Activated T-cell treated with anti-CD3 and anti-CD28 coated beads for 24 hours (primary cell): ENCODE results near the gene TMEM150A.
"Not testable (repeated sequence)": the region's sequence is repeated elsewhere in the genome, so short reads cannot be mapped to it uniquely, and the experiment has no call there.

Experiments
- DNase-seq: peaks from one replicate; pipeline ENCODE4 v3.0.0-alpha.2; 2020; ENCODE audit warnings: low read depth

TMEM150A gene

DNA sequence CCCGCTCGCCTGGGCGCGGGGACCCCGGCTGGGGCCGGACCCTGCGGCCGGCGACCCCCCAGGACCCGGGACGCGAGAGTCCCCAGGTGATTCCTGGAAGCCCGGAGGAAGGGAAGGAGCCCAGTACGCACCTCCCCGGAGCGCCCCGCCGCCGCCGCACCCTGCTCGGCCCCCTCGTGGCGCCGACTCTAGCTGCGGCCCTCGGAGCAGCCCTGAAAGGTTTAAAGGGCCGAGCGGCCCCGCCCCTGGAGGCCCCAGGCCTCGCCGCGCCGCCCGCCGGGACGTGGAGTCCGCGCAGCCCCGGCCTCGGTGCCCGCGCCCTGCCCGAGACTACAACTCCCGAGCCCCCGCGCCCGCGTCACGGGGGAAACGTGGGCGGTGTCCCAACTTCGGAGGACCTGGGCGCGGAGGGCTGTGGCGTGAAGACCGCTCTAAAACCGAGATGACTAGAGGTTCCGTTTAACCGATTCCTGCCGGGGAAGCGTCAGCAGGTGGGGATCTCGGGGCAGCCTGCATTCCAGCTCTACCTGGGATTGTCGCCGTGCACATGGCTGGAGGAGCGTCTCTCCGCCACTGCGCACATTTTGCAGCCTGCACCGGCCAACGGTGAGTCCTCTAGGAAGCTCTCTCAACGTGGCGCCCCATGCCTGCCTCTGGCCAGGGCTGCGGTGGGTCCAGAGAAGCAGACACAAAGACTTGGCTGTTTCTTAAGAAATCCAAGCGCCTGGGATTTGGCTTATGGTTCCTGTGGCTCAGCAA lies at the start of gene TMEM150A:
TSS of gene TMEM150A (minus strand) at position 223 of the 759 bp plus-strand sequence. CDS start 750 bp downstream, outside the sequence.
- peak; percentile 83 for DNase-seq

DNA sequence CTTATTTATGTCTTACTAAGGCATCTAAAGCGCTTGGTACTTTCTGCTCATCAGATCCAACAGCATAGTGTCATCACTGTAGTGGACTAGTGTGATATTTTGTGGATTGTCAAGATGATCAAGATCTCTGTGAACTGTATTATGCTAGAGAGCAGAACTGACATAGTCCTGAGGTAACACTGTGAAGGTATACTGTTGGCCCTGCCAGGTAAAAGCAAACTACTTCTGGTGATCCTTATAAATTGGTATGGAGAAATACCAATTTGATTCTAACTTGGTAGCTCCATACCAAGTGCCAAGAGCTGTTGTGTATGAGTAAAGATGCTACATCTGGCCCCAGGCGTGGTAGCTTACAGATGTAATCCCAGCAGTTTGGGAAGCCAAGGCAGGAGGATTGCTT lies 49.6 kb upstream of the TMEM150A start:
- no peak for DNase-seq

DNA sequence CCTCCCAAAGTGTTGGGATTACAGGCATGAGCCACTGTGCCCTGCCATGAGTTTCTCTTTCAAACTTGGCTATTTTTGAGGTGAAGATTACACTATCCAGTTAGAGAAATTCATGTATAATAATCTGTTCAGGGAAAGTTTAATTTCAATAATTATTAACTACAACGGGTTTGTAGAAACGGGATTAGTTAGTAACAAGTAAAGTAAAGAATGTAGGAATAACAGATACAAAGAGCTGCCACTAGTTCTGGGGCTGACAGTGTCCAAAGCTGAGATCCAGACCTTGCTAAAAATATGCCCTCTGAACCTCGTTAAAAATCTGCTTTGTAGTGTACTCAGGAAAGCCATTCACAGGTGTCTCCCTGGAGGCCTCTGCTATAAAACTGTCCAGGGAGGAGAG lies 48.6 kb upstream of the TMEM150A start:
- no peak for DNase-seq

- no peak for DNase-seq
These were observed 48.0 kb upstream of the TMEM150A start for GRCh38 chr2:85650456-85650855.

DNA sequence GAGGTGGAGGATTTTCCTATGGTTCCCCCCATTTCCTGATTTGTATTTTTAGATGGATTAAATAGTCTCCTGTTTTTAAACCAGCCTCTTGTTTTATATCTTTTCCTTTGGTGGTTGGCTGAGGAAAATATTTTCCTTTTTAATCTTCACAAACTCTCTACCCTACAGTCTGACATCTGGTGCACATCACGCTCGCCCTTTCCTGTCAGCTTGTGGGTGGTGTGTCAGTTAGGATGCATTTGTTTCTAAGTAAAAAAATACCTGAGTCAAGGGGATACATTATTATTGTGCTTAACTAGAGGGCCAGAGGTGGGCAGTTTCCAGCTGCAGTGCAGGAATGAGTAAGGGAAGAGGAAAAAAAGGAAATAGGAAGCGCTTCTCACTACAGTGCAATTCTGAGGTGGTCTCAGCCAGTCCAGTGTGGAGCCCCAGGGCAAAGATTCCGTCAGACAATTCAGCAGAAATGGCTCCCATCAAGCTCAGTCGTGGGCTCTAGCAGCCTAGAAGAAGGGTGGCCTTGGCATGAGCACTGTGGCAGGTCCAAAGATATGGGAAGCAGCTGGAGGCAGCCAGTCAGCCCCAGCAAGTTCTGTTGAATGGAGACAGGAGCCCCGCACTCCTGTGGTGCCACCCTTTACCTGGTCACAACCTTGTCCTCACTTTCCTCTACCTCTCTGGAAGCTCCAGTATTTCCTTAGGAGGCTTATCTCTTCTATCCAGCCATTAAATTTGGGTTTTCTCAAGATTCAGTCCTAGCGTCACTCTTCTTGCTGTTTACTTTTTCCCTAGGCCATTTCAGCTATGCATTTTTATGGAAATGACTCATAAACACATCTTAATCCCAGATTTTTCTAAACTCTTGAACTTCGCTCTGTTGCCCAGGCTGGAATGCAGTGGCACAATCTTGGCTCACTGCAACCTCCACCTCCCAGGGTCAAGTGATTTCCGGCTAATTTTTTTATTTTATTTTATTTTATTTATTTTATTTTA lies 47.0 kb upstream of the TMEM150A start:
- DNase-seq, result no peak

GRCh38 chr2:85648619-85649018 lies 46.1 kb upstream of the TMEM150A start:
- no peak for DNase-seq

DNA sequence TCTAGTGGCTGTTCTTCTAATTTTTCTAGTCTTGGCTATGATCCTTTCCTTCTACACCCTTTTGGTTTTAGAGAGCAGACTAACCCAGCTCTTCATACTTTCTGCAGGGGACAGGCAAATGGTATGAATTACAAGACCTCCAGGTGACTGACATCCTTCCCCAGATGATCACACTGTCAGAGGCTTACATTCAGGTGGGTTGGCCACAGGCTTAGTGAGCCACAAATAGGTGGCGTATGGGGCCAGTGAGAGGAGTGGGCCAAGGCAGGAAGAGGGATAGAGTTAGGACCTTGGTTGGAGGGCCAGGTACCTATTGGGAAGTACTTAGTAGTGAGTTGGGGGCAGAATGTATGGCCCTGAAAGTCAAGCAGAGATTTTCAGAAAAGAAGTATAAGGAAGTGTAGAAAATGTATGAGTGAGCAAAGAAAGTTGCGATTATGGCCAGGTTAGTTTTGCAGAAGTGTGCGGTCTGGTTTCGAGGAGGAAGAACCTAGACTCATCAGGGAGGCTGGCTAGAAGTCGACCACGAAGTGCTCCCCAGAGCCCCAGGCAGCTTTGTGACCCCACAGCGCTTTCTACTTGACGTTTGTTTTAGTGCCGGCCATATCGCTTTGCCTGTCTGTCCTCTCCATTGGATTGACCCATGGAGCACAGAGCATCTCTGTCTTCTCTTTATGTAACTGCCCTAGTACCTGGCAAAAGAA lies 45.5 kb upstream of the TMEM150A start:
- no peak for DNase-seq

GRCh38 chr2:85646166-85646565 lies 43.7 kb upstream of the TMEM150A start:
- DNase-seq, result no peak

- no peak for DNase-seq
These were observed 42.4 kb upstream of the TMEM150A start for GRCh38 chr2:85644909-85645308.

- DNase-seq, result no peak
These were observed 40.2 kb upstream of the TMEM150A start for GRCh38 chr2:85642725-85643124.

DNA sequence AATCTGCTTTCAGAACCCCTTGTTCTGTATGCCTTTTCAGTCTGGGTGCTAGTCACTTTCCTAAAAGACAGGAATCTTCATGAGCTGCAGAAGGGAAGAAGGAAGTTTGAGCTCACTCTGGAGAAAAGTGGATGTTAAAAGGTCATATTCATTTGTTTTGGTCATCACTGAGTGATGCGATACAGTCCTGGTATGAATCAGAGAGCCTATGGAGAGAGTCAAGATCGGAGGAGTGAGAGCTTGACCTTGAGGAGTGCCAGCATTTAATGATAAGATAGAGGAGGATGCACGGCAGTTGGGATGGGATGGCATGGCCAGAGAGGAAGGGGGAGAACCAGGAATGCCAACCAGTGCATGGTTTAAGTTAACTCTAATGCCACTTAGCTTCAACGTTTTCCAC lies 33.1 kb upstream of the TMEM150A start:
- DNase-seq, result no peak

DNA sequence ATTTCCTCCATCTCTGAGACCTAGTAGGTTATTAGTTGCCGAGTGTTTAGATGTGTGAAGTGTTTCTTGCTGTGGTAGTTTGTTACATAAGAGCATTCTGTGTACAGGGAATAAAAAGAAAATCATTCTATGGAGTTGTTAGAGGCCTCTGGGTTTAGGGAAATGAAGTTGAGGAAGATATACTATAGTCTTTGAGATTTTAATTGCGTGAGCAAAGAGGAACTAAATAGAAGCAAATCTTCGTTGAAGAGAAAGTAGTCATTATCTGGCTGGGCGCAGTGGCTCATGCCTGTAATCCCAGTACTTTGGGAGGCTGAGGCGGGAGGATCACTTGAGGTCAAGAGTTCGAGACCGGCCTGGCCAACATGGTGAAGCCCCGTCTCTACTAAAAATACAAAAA lies 32.5 kb upstream of the TMEM150A start:
- DNase-seq, result no peak

GRCh38 chr2:85631316-85631715 lies 28.8 kb upstream of the TMEM150A start:
- no peak for DNase-seq

GRCh38 chr2:85628658-85629057 lies 26.2 kb upstream of the TMEM150A start:
- DNase-seq, result no peak

GRCh38 chr2:85623991-85624390 lies 21.5 kb upstream of the TMEM150A start:
- DNase-seq, result no peak

- no peak for DNase-seq
These were observed 18.8 kb upstream of the TMEM150A start for GRCh38 chr2:85621338-85621737.

GRCh38 chr2:85619617-85620016 lies 17.1 kb upstream of the TMEM150A start:
- no peak for DNase-seq

GRCh38 chr2:85617723-85618122 lies 15.2 kb upstream of the TMEM150A start:
- not testable (repeated sequence) for DNase-seq

DNA sequence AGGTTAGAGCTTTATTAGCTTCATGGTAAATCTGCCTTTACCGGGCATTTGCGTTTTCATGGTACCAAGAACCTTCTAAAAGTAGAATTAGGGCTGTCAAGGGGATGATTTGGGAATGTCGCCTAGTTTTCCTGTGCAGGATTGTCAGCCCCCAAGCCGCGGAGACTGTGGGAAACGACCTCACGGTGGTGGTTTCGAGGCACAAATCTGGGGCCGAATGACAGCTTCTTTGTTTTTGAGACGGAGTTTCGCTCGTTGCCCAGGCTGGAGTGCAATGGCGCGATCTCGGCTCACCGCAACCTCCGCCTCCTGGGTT lies 12.9 kb upstream of the TMEM150A start:
- no peak for DNase-seq

GRCh38 chr2:85614757-85615156 lies 12.3 kb upstream of the TMEM150A start:
- not testable (repeated sequence) for DNase-seq

DNA sequence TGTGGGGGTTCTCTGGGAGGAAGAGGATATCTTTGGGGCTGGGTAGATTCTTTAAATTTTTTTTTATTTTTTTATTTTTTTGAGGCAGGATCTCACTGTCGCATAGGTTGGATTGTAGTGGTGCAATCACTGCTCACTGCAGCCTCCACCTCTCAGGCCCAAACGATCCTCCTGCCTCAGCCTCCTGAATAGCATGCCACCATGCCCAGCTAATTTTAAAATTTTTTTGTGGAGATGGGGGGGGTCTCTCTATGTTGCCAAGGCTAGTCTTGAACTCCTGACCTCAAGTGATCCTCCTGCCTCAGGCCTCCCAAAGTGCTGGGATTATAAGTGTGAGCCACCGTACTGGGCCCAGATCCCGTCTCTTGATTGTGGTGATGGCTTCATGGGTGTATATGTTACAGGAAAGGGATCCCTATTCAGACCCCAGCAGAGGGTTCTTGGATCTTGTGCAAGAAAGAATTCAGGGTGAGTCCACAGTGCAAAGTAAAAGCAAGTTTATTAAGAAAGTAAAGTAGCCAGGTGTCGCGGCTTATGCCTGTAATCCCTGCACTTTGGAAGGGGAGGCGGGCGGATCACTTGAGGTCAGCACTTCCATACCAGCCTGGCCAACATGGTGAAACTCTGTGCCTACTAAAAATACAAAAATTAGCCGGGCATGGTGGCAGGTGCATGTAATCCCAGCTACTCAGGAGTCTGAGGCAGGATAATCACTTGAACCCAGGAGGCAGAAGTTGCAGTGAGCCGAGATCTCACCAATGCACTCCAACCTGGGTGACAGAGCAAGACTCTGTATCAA lies 11.4 kb upstream of the TMEM150A start:
- DNase-seq, result no peak
